ENCODE data around the gene SYNDIG1. TPM values are rescaled to one million over a fixed set of nuclear protein-coding genes. Genes with fewer than 3 reads are reported as not detected.

SYNDIG1 gene
- total RNA-seq, 1 experiment from 2014 or later = not detected

DNA sequence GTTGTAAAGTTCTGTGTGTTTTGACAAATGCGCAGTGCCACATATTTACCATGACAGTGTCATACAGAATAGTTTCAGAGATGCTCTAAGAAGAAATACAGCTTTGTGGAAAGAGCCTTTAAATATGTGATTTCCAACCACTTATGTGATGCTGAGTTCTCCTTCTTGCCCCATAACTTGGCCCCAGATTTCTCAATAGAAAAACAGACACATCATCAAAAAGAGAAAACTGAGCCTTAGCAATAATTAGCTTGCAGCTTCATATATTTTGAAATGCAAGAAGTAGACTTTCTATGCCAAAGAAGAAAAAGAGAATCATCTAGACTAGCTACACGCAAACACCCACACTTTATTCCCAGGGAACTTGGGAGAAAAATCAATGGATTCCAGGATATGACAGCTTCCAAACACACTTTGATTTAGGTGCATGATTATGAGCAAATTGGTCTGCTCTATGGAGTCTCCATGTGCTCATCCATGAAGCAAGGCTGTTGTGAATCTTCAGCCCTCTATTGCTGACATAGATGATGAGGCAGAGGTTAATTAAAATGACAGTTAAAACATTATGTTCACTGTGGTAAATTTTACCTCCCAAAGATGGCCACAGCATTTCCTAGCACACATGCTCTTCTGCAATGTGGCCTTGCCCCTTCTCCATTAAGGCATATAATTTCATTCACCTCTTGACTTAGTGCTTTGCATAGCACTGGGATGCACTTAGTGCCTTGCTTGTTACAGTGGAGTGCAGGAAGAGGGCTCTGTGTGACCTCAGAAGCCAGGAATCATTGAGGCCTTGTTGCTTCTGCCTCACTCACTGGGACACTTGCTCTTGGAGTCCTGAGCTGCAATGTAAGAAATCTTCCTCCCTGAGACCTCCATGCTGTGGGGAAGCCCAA lies 174.6 kb downstream of the SYNDIG1 start:
- Mint-ChIP-seq H3K4me3 (ENCODE audit: low read depth, unreplicated experiment) (no peak overlapping the region), H3K4me1 (ENCODE audit: low read depth, unreplicated experiment) (no peaks in the 10 kb centered on the region), H3K9me3 (ENCODE audit: low read depth, unreplicated experiment) (no peaks in the 10 kb centered on the region), H3K36me3 (ENCODE audit: insufficient read depth, unreplicated experiment) (no peaks in the 10 kb centered on the region), H3K27me3 (ENCODE audit: unreplicated experiment) (peaks cover 37% of the 10 kb centered on the region), H3K27ac (ENCODE audit: unreplicated experiment) (no peak overlapping the region)
- CTCF ChIA-PET = no interaction called here
- no peak for DNase-seq
- intact Hi-C loops (cut with micrococcal nuclease; ENCODE audit: unreplicated experiment) = no loop called here
- no TSS peak for BruUV-seq (replicated peaks)
- TF ChIP-seq, protein P1, sequence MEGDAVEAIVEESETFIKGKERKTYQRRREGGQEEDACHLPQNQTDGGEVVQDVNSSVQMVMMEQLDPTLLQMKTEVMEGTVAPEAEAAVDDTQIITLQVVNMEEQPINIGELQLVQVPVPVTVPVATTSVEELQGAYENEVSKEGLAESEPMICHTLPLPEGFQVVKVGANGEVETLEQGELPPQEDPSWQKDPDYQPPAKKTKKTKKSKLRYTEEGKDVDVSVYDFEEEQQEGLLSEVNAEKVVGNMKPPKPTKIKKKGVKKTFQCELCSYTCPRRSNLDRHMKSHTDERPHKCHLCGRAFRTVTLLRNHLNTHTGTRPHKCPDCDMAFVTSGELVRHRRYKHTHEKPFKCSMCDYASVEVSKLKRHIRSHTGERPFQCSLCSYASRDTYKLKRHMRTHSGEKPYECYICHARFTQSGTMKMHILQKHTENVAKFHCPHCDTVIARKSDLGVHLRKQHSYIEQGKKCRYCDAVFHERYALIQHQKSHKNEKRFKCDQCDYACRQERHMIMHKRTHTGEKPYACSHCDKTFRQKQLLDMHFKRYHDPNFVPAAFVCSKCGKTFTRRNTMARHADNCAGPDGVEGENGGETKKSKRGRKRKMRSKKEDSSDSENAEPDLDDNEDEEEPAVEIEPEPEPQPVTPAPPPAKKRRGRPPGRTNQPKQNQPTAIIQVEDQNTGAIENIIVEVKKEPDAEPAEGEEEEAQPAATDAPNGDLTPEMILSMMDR (IDR thresholded peaks at IDR 0.05; ENCODE audit: unreplicated experiment) = no peak

DNA sequence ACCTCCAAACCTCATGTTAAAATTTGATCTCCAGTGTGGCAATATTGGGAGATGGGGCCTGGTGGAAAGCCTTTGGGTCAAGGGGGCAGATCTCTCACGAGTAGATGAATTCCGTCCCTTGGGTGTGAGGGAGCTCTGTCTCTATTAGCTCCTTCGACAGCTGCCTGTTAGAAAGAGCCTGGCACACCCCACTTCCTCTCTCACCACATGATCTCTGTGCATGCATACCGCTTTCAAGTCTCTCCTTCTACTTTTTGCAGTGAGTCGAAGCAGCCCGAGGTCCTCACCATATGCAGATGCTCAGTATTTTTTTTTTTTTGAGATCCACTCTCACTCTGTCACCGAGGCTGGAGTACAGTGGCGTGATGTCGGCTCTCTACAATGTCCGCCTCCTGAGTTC lies 176.9 kb downstream of the SYNDIG1 start:
- CTCF ChIA-PET = no interaction called here
- H3K4me3 Mint-ChIP-seq (ENCODE audit: low read depth, unreplicated experiment) = no peak overlapping the region
- no peaks in the 10 kb centered on the region for H3K9me3 Mint-ChIP-seq (ENCODE audit: low read depth, unreplicated experiment)
- H3K4me1 Mint-ChIP-seq (ENCODE audit: low read depth, unreplicated experiment) = no peaks in the 10 kb centered on the region
- no peak for DNase-seq
- H3K36me3 Mint-ChIP-seq (ENCODE audit: insufficient read depth, unreplicated experiment) = no peaks in the 10 kb centered on the region
- H3K27me3 Mint-ChIP-seq (ENCODE audit: unreplicated experiment) = peaks cover 19% of the 10 kb centered on the region
- BruUV-seq (replicated peaks) = no TSS peak
- H3K27ac Mint-ChIP-seq (ENCODE audit: unreplicated experiment) = no peak overlapping the region
- TF ChIP-seq, protein P1 (IDR thresholded peaks at IDR 0.05; ENCODE audit: unreplicated experiment) = no peak
- intact Hi-C loops (cut with micrococcal nuclease; ENCODE audit: unreplicated experiment) = no loop called here

DNA sequence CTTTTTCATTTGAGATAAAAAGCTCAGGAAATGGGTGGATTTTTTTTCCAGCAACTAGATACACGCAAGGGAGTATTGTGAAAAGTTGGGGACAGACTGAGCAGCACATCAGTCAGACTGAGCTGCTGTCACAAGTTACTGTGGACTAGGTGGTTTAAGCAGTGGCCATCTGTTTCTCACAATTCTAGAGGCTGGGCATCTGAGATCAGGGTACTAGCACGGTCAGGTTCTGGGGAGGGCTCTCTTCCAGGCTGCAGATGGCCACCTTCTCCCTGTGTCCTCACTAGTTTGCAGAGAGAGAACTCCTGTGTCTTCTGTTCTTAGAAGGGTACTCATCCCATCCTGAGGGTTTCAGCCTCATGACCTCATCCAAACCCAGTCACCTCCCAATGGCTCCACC lies 178.3 kb downstream of the SYNDIG1 start:
- Mint-ChIP-seq H3K9me3 (ENCODE audit: low read depth, unreplicated experiment) (no peaks in the 10 kb centered on the region), H3K4me1 (ENCODE audit: low read depth, unreplicated experiment) (no peaks in the 10 kb centered on the region), H3K27ac (ENCODE audit: unreplicated experiment) (no peak overlapping the region), H3K36me3 (ENCODE audit: insufficient read depth, unreplicated experiment) (no peaks in the 10 kb centered on the region), H3K4me3 (ENCODE audit: low read depth, unreplicated experiment) (no peak overlapping the region), H3K27me3 (ENCODE audit: unreplicated experiment) (peaks cover 10% of the 10 kb centered on the region)
- TF ChIP-seq, protein P1 (IDR thresholded peaks at IDR 0.05; ENCODE audit: unreplicated experiment) = no peak
- no peak for DNase-seq
- intact Hi-C loops (cut with micrococcal nuclease; ENCODE audit: unreplicated experiment) = no loop called here
- no TSS peak for BruUV-seq (replicated peaks)
- CTCF ChIA-PET = no interaction called here

DNA sequence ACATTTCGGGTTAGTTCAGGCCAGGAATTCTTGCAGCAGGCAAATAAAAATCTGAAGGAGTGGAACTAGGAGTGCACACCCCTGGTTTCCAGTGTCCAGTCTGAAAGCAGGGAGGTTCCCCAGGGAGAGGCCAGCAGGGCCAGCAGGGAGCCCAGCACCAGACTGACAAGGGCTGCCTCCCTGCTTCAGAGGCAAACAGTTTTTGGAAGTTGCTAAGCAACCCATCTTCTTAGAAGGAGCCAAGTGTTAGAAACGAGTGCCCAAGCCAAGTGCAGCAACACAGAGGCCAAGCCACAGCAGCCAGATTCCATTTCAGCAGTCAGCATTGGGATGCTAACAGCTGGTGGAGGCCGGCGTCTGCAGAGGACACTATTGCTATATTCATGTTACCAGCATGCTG lies 179.1 kb downstream of the SYNDIG1 start:
- no peaks in the 10 kb centered on the region for H3K4me1 Mint-ChIP-seq (ENCODE audit: low read depth, unreplicated experiment)
- CTCF ChIA-PET = no interaction called here

More for the DNA sequence above, 179.1 kb downstream of the SYNDIG1 start:
- no peaks in the 10 kb centered on the region for H3K36me3 Mint-ChIP-seq (ENCODE audit: insufficient read depth, unreplicated experiment)
- intact Hi-C loops (cut with micrococcal nuclease; ENCODE audit: unreplicated experiment) = no loop called here
- TF ChIP-seq, protein P1 (IDR thresholded peaks at IDR 0.05; ENCODE audit: unreplicated experiment) = no peak
- peaks cover 2% of the 10 kb centered on the region for H3K27me3 Mint-ChIP-seq (ENCODE audit: unreplicated experiment)
- no peak overlapping the region for H3K27ac Mint-ChIP-seq (ENCODE audit: unreplicated experiment)
- DNase-seq = no peak
- no peaks in the 10 kb centered on the region for H3K9me3 Mint-ChIP-seq (ENCODE audit: low read depth, unreplicated experiment)
- H3K4me3 Mint-ChIP-seq (ENCODE audit: low read depth, unreplicated experiment) = no peak overlapping the region
- BruUV-seq (replicated peaks) = no TSS peak
